ENCODE measurements around the gene RAB40C.

Gene RAB40C

DNA sequence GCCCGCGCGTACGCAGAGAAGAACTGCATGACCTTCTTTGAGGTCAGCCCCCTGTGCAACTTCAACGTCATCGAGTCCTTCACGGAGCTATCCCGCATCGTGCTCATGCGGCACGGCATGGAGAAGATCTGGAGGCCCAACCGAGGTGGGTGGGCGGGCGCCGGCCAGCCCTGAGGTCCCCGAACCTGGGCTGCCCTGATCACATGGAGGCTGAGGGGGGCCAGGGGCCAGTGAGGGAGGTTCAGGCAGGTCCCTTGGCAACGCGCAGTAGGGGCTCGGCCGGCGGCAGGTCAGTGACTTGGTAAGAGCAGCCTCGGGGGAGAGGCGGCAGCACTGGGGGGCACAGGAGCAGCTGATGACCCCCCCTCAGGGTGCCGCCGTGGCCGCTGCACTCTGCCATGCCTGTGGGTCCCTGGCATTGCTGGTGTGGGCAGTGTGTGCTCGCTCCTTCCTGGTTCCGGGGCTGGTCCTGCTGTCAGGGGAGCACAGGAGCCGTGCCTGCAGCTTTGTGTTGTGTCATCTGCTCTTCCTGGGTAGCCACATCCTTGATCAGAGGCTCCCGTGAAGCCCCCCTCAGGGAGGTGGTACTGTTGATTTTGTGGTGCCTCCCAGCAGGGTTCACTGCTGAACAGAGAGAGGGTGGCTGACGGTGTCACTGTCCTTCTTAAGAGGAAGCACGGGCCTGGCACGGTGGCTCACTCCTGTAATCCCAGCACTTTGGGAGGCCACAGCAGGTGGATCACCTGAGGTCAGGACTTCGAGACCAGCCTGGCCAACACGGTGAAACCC lies 36.3 kb downstream of the RAB40C start:
- DNase-seq (ENCODE audit: low read depth in 2 of 2), result no peak
- TF ChIP-seq, protein P1, sequence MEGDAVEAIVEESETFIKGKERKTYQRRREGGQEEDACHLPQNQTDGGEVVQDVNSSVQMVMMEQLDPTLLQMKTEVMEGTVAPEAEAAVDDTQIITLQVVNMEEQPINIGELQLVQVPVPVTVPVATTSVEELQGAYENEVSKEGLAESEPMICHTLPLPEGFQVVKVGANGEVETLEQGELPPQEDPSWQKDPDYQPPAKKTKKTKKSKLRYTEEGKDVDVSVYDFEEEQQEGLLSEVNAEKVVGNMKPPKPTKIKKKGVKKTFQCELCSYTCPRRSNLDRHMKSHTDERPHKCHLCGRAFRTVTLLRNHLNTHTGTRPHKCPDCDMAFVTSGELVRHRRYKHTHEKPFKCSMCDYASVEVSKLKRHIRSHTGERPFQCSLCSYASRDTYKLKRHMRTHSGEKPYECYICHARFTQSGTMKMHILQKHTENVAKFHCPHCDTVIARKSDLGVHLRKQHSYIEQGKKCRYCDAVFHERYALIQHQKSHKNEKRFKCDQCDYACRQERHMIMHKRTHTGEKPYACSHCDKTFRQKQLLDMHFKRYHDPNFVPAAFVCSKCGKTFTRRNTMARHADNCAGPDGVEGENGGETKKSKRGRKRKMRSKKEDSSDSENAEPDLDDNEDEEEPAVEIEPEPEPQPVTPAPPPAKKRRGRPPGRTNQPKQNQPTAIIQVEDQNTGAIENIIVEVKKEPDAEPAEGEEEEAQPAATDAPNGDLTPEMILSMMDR (IDR thresholded peaks at IDR 0.05; ENCODE audit: low read depth, low read length), result no peak
- no peak overlapping the region for H3K4me3 ChIP-seq (replicated peaks in 1 of 2; ENCODE audit: low read depth in 2 of 2, low read length in 2 of 2)

DNA sequence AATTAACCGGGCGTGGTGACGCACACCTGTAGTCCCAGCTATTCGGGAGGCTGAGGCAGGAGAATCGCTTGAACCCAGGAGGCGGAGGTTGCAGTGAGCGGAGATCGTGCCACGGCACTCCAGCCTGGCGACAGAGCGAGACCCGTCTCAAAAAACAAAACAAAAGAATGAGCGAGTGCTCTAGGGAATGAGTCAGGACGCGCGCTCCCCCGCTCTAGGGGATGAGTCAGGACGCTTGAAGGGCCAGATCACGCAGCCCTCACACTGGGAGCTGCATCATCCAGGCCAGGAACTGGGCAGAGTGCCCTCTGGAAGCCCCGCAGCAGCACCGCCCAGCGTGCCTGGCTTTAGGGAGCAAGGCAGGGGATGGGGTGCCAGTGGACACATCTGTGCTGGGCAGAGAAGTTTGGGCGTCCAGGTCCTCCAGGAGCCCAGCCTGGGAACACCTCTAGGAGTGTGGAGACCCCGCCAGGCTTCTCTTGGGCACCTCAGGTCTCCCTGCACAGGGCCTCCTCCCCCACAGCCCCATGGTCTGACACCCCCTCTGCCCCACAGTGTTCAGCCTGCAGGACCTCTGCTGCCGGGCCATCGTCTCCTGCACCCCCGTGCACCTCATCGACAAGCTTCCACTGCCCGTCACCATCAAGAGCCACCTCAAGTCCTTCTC lies 37.1 kb downstream of the RAB40C start:
- H3K4me3 ChIP-seq (replicated peaks in 1 of 2; ENCODE audit: low read depth in 2 of 2, low read length in 2 of 2), result no peak overlapping the region
- TF ChIP-seq, protein P1 (IDR thresholded peaks at IDR 0.05; ENCODE audit: low read depth, low read length), result no peak
- peak; percentile 95 to 97 for DNase-seq (ENCODE audit: low read depth in 2 of 2)

DNA sequence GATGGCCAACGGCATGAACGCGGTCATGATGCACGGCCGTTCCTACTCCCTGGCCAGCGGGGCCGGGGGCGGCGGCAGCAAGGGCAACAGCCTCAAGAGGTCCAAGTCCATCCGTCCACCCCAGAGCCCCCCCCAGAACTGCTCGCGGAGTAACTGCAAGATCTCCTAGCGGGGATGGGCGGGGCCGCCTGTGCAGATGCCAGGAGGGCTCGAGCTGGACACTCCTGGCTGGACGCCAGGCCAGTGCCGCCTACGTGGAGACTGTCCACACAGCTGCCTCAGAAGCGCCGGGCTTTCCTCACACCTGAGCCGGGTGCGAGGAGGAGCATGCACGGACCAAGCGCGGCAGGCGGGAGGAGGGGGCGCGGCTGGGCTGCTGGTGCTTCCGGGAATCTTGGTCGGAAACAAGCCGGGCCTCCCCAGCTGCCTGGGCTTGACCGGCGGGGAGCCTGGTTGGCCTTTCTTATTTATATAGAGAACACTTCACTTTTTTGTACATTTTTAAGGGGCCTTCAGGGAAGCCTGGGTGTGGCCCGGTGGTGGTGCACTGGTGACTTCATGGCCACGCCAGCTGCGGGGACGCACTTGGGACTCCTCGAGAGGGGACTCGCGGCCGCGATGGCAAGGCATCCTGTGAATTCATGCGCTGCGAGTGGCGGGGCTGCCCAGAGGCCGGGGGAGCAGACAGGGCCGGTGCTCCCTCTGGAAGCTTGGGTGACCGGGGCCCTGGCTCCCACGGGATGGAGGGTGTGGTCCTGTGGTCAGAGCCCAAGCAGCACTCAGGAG lies 37.8 kb downstream of the RAB40C start:
- H3K4me3 ChIP-seq (replicated peaks in 1 of 2; ENCODE audit: low read depth in 2 of 2, low read length in 2 of 2), result no peak overlapping the region
- peak in 1 of 2 donors; percentile 42 for DNase-seq (ENCODE audit: low read depth in 2 of 2)
- TF ChIP-seq, protein P1 (IDR thresholded peaks at IDR 0.05; ENCODE audit: low read depth, low read length), result no peak

DNA sequence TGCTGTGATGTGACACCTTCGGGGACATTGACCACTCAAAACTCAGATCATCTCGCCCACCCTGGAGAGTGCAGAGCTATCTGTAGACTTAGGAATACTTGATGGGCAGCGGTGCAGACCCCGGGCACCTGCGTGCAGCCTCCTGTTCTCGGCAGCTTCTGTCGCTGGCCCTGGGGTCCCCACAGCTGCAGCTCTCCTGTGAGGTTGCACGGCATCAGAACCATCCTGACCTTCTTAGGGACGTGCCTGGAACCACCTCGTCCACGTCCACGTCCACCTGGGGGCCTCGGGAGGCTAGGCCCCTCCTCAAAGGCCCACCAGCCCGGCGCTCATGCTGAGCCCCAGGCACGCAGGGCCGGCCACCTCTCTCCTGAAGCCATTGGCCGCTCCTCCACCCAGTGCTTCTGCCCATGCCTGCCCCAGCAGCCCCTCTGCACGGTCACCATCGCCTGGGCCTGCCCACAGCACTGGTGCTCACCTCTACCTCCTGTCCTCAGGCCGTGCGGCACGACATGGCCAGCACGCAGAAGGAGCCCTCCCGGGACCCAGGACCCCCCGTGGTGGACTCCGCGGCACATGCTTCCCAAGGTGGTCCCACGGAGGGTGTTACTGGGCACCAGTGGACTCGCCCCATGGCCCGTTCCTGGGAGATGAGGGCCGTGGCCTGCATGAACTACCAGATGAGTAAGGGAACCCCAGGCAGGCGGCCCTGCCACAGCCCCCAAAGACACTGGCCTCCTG lies 38.6 kb downstream of the RAB40C start:
- TF ChIP-seq, protein P1 (IDR thresholded peaks at IDR 0.05; ENCODE audit: low read depth, low read length), result no peak
- H3K4me3 ChIP-seq (replicated peaks in 1 of 2; ENCODE audit: low read depth in 2 of 2, low read length in 2 of 2), result no peak overlapping the region
- no peak for DNase-seq (ENCODE audit: low read depth in 2 of 2)

DNA sequence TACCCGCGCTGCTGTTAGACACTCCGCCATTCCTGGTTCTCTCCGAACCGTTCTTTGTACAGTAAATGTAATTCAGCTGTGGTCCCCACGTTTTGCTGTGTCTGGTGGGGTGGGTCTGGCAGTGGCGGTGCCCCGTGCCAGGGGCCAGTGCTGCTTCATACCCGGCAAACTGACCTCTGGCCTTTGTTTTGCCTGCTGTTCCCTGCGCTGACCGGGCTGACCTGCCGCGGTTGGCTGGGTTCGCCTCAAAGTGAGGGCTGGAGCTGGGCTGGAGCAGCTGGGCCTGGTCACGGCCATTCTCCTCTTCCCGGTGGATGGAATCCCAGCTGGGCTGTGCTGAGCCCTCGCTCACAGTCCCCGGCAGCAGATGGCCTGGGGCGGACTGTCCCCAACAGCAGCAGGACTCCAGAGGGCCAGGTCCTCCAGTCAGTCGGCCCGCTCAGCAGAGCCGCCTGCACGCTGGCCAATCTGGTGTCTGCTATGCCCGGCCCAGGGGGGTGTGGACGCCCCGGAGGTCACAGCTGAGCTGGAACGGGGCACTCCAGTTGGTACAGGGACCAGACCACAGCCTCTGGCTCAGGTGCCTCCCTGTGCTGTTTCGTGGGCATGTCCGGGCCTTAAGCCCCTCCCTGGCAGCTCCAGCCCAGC lies 39.4 kb downstream of the RAB40C start:
- H3K4me3 ChIP-seq (replicated peaks in 1 of 2; ENCODE audit: low read depth in 2 of 2, low read length in 2 of 2), result no peak overlapping the region
- TF ChIP-seq, protein P1 (IDR thresholded peaks at IDR 0.05; ENCODE audit: low read depth, low read length), result no peak
- no peak for DNase-seq (ENCODE audit: low read depth in 2 of 2)

DNA sequence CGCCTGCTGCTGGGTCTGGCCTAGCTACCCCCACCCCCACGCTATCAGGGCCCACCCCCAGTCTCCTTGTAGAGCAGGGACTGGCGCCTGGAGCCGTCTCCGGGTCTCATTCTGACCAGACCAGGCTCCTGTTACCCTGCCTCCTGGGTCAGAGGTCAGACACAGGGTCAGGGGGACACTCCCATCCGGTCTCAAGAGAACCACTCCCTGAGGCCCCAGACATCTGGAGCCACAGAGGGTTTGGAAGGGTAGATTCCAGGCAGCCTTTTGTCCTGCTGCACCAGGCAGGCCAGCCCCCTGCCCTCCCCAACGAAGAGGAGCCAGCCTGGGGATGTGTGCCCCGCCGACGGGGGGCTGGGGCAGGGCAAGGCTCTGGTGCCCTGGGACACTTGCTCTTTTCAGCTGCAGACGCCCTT lies 40.0 kb downstream of the RAB40C start:
- DNase-seq (ENCODE audit: low read depth in 2 of 2), result no peak
- H3K4me3 ChIP-seq (replicated peaks in 1 of 2; ENCODE audit: low read depth in 2 of 2, low read length in 2 of 2), result no peak overlapping the region

More for the DNA sequence above, 40.0 kb downstream of the RAB40C start:
- TF ChIP-seq, protein P1 (IDR thresholded peaks at IDR 0.05; ENCODE audit: low read depth, low read length), result no peak

Measured in cardiac fibroblast (primary cell).